ENCODE measurements around the gene PPP1R16B. TPM values are rescaled to one million over a fixed set of nuclear protein-coding genes. Genes with fewer than 3 reads are reported as not detected.

The PPP1R16B gene
- total RNA-seq, 5 donors from 2014 or later (not counting 1 experiment from before 2014, with no cell fraction given): 32.0 to 58.5 (median 50.2) TPM

- peaks cover 13 to 22% of the 10 kb centered on the region in 2 donors for H3K36me3 ChIP-seq (ENCODE audit: control insufficient read depth in 2 of 2, extremely low read depth in 1 of 2, insufficient read depth in 1 of 2, low read length in 1 of 2)
- H3K27me3 ChIP-seq (replicated peaks in 1 of 2; ENCODE audit: control insufficient read depth in 2 of 2, extremely low read depth in 1 of 2, insufficient read depth in 2 of 2, low read length in 1 of 2): no peaks in the 10 kb centered on the region
- Mint-ChIP-seq H3K36me3 (peaks cover 6% of the 10 kb centered on the region), H3K4me3 (no peak overlapping the region), H3K27ac (peak overlapping the region; percentile 59 to 69), H3K27me3 (no peaks in the 10 kb centered on the region), H3K9me3 (no peaks in the 10 kb centered on the region), H3K4me1 (peaks cover 30 to 47% (median 41%) of the 10 kb centered on the region in 3 donors)
- DNase-seq (no peak), ATAC-seq (replicated peaks in 1 of 4) (no peak)
- ChIA-PET POLR2A (interaction anchor here in 1 of 2 donors (0.6 to 0.9 kb wide), 2 partner anchors 9 to 13 kb away, joined by 3 read pairs; no protein-coding TSS in a partner anchor), CTCF (interaction anchor here in 1 of 2 donors (1.1 kb wide), 1 partner anchor 10 kb away, joined by 3 read pairs; no protein-coding TSS in a partner anchor)
- no peaks in the 10 kb centered on the region for H3K9me3 ChIP-seq
- WGBS (ENCODE audit: insufficient coverage): 91% methylated on average over 6 of the region's 13 CpGs
- peaks cover 4 to 44% of the 10 kb centered on the region in 2 experiments for H3K4me1 ChIP-seq (ENCODE audit: control insufficient read depth in 1 of 2, extremely low read depth in 1 of 2, insufficient read depth in 2 of 2, low read length in 2 of 2)
- H3K4me3 ChIP-seq (ENCODE audit: control insufficient read depth in 1 of 2, extremely low read depth in 1 of 2, low read length in 1 of 2): no peak overlapping the region
- H3K27ac ChIP-seq (ENCODE audit: low read length): no peak overlapping the region
Measured at GRCh38 chr20:38888059-38888831, 82.7 kb downstream of the PPP1R16B start.

- Histone ChIP-seq H3K9me3 (no peaks in the 10 kb centered on the region), H3K36me3 (ENCODE audit: control insufficient read depth in 2 of 2, extremely low read depth in 1 of 2, insufficient read depth in 1 of 2, low read length in 1 of 2) (peaks cover 12 to 18% of the 10 kb centered on the region in 2 donors), H3K4me1 (ENCODE audit: control insufficient read depth in 1 of 2, extremely low read depth in 1 of 2, insufficient read depth in 2 of 2, low read length in 2 of 2) (peaks cover 4 to 44% of the 10 kb centered on the region in 2 experiments), H3K27ac (ENCODE audit: low read length) (no peak overlapping the region), H3K27me3 (replicated peaks in 1 of 2; ENCODE audit: control insufficient read depth in 2 of 2, extremely low read depth in 1 of 2, insufficient read depth in 2 of 2, low read length in 1 of 2) (no peaks in the 10 kb centered on the region), H3K4me3 (ENCODE audit: control insufficient read depth in 1 of 2, extremely low read depth in 1 of 2, low read length in 1 of 2) (no peak overlapping the region)
- ATAC-seq (replicated peaks in 1 of 4) (no peak), DNase-seq (no peak)
- Mint-ChIP-seq H3K27ac (peak overlapping the region; percentile 46 to 69), H3K4me1 (peaks cover 29 to 46% (median 42%) of the 10 kb centered on the region in 3 donors), H3K9me3 (no peaks in the 10 kb centered on the region), H3K27me3 (no peaks in the 10 kb centered on the region), H3K36me3 (peaks cover 6% of the 10 kb centered on the region), H3K4me3 (no peak overlapping the region)
- 100% methylated on average over 1 of the region's 2 CpGs for WGBS (ENCODE audit: insufficient coverage)
- ChIA-PET CTCF (interaction anchor here in 1 of 2 donors (0.7 kb wide), 1 partner anchor 215 kb away, joined by 3 read pairs; no protein-coding TSS in a partner anchor), POLR2A (no interaction called here)
Measured at GRCh38 chr20:38889050-38889449, 83.6 kb downstream of the PPP1R16B start.

- ATAC-seq (replicated peaks in 1 of 4): no peak
- Mint-ChIP-seq H3K27ac (peak overlapping the region; percentile 77 to 86), H3K9me3 (no peaks in the 10 kb centered on the region), H3K4me1 (peaks cover 35 to 48% (median 47%) of the 10 kb centered on the region in 3 donors), H3K27me3 (no peaks in the 10 kb centered on the region), H3K36me3 (peaks cover 10% of the 10 kb centered on the region), H3K4me3 (no peak overlapping the region)
- 94% methylated on average over 12 of the region's 13 CpGs for WGBS (ENCODE audit: insufficient coverage)
- Histone ChIP-seq H3K27me3 (replicated peaks in 1 of 2; ENCODE audit: control insufficient read depth in 2 of 2, extremely low read depth in 1 of 2, insufficient read depth in 2 of 2, low read length in 1 of 2) (no peaks in the 10 kb centered on the region), H3K36me3 (ENCODE audit: control insufficient read depth in 2 of 2, extremely low read depth in 1 of 2, insufficient read depth in 1 of 2, low read length in 1 of 2) (peaks cover 14 to 18% of the 10 kb centered on the region in 2 donors), H3K27ac (ENCODE audit: low read length) (no peak overlapping the region), H3K4me3 (ENCODE audit: control insufficient read depth in 1 of 2, extremely low read depth in 1 of 2, low read length in 1 of 2) (no peak overlapping the region), H3K4me1 (ENCODE audit: control insufficient read depth in 1 of 2, extremely low read depth in 1 of 2, insufficient read depth in 2 of 2, low read length in 2 of 2) (peaks cover 4 to 45% of the 10 kb centered on the region in 2 experiments), H3K9me3 (no peaks in the 10 kb centered on the region)
- POLR2A ChIA-PET: no interaction called here
- CTCF ChIA-PET: interaction anchor here in 1 of 2 donors (0.7 kb wide), 1 partner anchor 216 kb away, joined by 3 read pairs; no protein-coding TSS in a partner anchor
- no peak for DNase-seq
Measured at GRCh38 chr20:38889792-38890496, 84.4 kb downstream of the PPP1R16B start.

GRCh38 chr20:38890497-38890818, 85.0 kb downstream of the PPP1R16B start:
- Histone ChIP-seq H3K27me3 (replicated peaks in 1 of 2; ENCODE audit: control insufficient read depth in 2 of 2, extremely low read depth in 1 of 2, insufficient read depth in 2 of 2, low read length in 1 of 2) (no peaks in the 10 kb centered on the region), H3K4me3 (ENCODE audit: control insufficient read depth in 1 of 2, extremely low read depth in 1 of 2, low read length in 1 of 2) (no peak overlapping the region), H3K27ac (ENCODE audit: low read length) (no peak overlapping the region), H3K9me3 (no peaks in the 10 kb centered on the region), H3K36me3 (ENCODE audit: control insufficient read depth in 2 of 2, extremely low read depth in 1 of 2, insufficient read depth in 1 of 2, low read length in 1 of 2) (peaks cover 18 to 19% of the 10 kb centered on the region in 2 donors), H3K4me1 (ENCODE audit: control insufficient read depth in 1 of 2, extremely low read depth in 1 of 2, insufficient read depth in 2 of 2, low read length in 2 of 2) (peaks cover 4 to 45% of the 10 kb centered on the region in 2 experiments)
- Mint-ChIP-seq H3K4me3 (no peak overlapping the region), H3K27me3 (no peaks in the 10 kb centered on the region), H3K27ac (peak overlapping the region; percentile 77 to 86), H3K9me3 (no peaks in the 10 kb centered on the region), H3K4me1 (peaks cover 36 to 46% (median 44%) of the 10 kb centered on the region in 3 donors), H3K36me3 (peaks cover 12% of the 10 kb centered on the region)
- 73% methylated on average over 2 of the region's 3 CpGs for WGBS (ENCODE audit: insufficient coverage)
- ChIA-PET POLR2A (interaction anchor here in 1 of 2 donors (0.6 kb wide), 1 partner anchor 58 kb away, joined by 3 read pairs; no protein-coding TSS in a partner anchor), CTCF (interaction anchor here in 1 of 2 donors (1.0 kb wide), 1 partner anchor 100 kb away, joined by 5 read pairs; no protein-coding TSS in a partner anchor)
- no peak for ATAC-seq (replicated peaks in 1 of 4)
- no peak for DNase-seq

GRCh38 chr20:38892091-38892981, 86.8 kb downstream of the PPP1R16B start:
- H3K36me3 Mint-ChIP-seq: peaks cover 22% of the 10 kb centered on the region
- ChIA-PET POLR2A (interaction anchor here (0.5 to 0.8 kb wide), 5 partner anchors 42 to 85 kb away, joined by 3 to 10 read pairs (median 4); no protein-coding TSS in a partner anchor), CTCF (interaction anchor here (0.8 to 2.5 kb wide), 22 partner anchors 9 to 249 kb away, joined by 3 to 20 read pairs (median 4); no protein-coding TSS in a partner anchor)
- peak overlapping the region in 1 of 3 donors; percentile 23 for H3K4me3 Mint-ChIP-seq
- H3K4me1 Mint-ChIP-seq: peaks cover 26 to 42% (median 36%) of the 10 kb centered on the region in 3 donors
- H3K27me3 Mint-ChIP-seq: no peaks in the 10 kb centered on the region
- Histone ChIP-seq H3K4me1 (ENCODE audit: control insufficient read depth in 1 of 2, extremely low read depth in 1 of 2, insufficient read depth in 2 of 2, low read length in 2 of 2) (peaks cover 4 to 40% of the 10 kb centered on the region in 2 experiments), H3K36me3 (ENCODE audit: control insufficient read depth in 2 of 2, extremely low read depth in 1 of 2, insufficient read depth in 1 of 2, low read length in 1 of 2) (peaks cover 15 to 31% of the 10 kb centered on the region in 2 donors), H3K4me3 (ENCODE audit: control insufficient read depth in 1 of 2, extremely low read depth in 1 of 2, low read length in 1 of 2) (no peak overlapping the region), H3K9me3 (no peaks in the 10 kb centered on the region), H3K27me3 (replicated peaks in 1 of 2; ENCODE audit: control insufficient read depth in 2 of 2, extremely low read depth in 1 of 2, insufficient read depth in 2 of 2, low read length in 1 of 2) (no peaks in the 10 kb centered on the region), H3K27ac (ENCODE audit: low read length) (peak overlapping the region; percentile 84)
- DNase-seq: no peak
- 76% methylated on average over 10 of the region's 11 CpGs for WGBS (ENCODE audit: insufficient coverage)
- no peaks in the 10 kb centered on the region for H3K9me3 Mint-ChIP-seq
- peak overlapping the region; percentile 96 for H3K27ac Mint-ChIP-seq
- no peak for ATAC-seq (replicated peaks in 1 of 4)

All from T-cell (primary cell).